Stomach (tissue), 9 donors: Measurements from ENCODE around the gene MLLT10. TPM values are rescaled to one million over a fixed set of nuclear protein-coding genes. Genes with fewer than 3 reads are reported as not detected.

Experiments used
- DNase-seq, 2 donors: peaks; one replicate each; pipeline versions ENCODE4 v3.0.0 to v3.0.0-alpha.2; 2013 to 2019
- H3K27ac ChIP-seq, 5 donors: fragments of 200-600 bp in 4 of 5; sonication (generic) in 4 of 5; one replicate each; pipeline ENCODE4 v1.5.1; 2013 to 2019; ENCODE audit warnings: mild to moderate bottlenecking in 1 of 5, moderate library complexity in 1 of 5
- H3K27me3 ChIP-seq, 3 donors: fragments of 200-600 bp; sonication (generic); one replicate each; pipeline ENCODE4 v1.5.1; 2017 to 2019; ENCODE audit warnings: mixed run types in 1 of 3
- H3K36me3 ChIP-seq, 4 donors: fragments of 200-600 bp; sonication (generic); 1 replicate in 3 of 4; 2 replicates in 1 of 4; pipeline ENCODE4 v1.5.1; 2016 to 2019
- H3K4me1 ChIP-seq, 4 donors: fragments of 200-600 bp; sonication (generic); one replicate each; pipeline ENCODE4 v1.5.1; 2016 to 2019
- H3K4me3 ChIP-seq, 4 donors: fragments of 200-600 bp; sonication (generic) in 3 of 4; one replicate each; pipeline ENCODE4 v1.5.1; 2016 to 2019; ENCODE audit warnings: mild to moderate bottlenecking in 1 of 4
- H3K9me3 ChIP-seq, 4 donors: fragments of 200-600 bp; sonication (generic); one replicate each; pipeline ENCODE4 v1.5.1; 2016 to 2019
- CTCF ChIP-seq, 7 experiments: fragments of 450-650 bp in 4 of 7; fragments of 200-600 bp in 3 of 7; sonication (generic) in 3 of 7; IDR thresholded peaks; one replicate each; pipeline ENCODE4 v1.5.1; 2016 to 2019; ENCODE audit warnings: antibody characterized with exemption in 7 of 7, control low read depth in 2 of 7, mild to moderate bottlenecking in 1 of 7
- EP300 ChIP-seq: sonication (generic); formaldehyde crosslinking; IDR thresholded peaks from one replicate; pipeline ENCODE4 v1.6.1; 2017; ENCODE audit warnings: antibody characterized with exemption
- POLR2A ChIP-seq, 4 donors: fragments of 450-650 bp; IDR thresholded peaks; one replicate each; pipeline ENCODE4 v1.6.1; 2016; ENCODE audit warnings: antibody characterized with exemption in 4 of 4, control low read depth in 2 of 4, mild to moderate bottlenecking in 1 of 4, moderate library complexity in 1 of 4
- POLR2AphosphoS5 ChIP-seq, 3 donors: sonication (generic); formaldehyde crosslinking; IDR thresholded peaks; one replicate each; pipeline ENCODE4 v1.6.1; 2016; ENCODE audit warnings: antibody characterized with exemption in 3 of 3
- WGBS, 5 donors: extraction: QIAGEN DNeasy Blood & Tissue Kit in 3 of 5; methylation state at CpG; one replicate each; pipeline versions ENCODE4 v1.1.5 to v1.1.7; 2013 to 2018; 5-methylcytosine and 5-hydroxymethylcytosine counted together
- intact Hi-C: fragments of 100-400 bp; cut with DNase I; formaldehyde crosslinking; loops from one replicate; pipeline ENCODE4 v1.15.1; 2023; ENCODE audit warnings: low total_unique reads
- polyA plus RNA-seq, 3 donors: library from polyadenylated mRNA; stranded (reverse); fragments of 200-250 nt; gene quantifications; one replicate each; pipeline ENCODE4 v1.2.3, GENCODE V29; 2013
- total RNA-seq, 5 donors: library from RNA; depleted of rRNA; stranded (reverse); fragments of >200 nt; gene quantifications; one replicate each; pipeline versions ENCODE4 v1.1.0 to v1.2.3, GENCODE V29; 2014 to 2016
- donor health status: healthy with polysubstance abuse.
- donor health status: Bipolar disorder and iron deficiency.
- donor health status: healthy.

The MLLT10 gene
- total and polyA plus RNA-seq, 8 donors: 12.8 to 76.9 (median 23.8) TPM

- H3K27ac ChIP-seq: peak overlapping the region in 1 of 5 donors; percentile 94
- peaks cover 0 to 20% (median 10%) of the 10 kb centered on the region in 3 donors for H3K27me3 ChIP-seq
- H3K9me3 ChIP-seq: no peaks in the 10 kb centered on the region
- H3K4me1 ChIP-seq: peaks cover 24 to 45% (median 33%) of the 10 kb centered on the region in 4 donors
- intact Hi-C loops: no loop called here
- no peak overlapping the region for H3K4me3 ChIP-seq
- TF ChIP-seq POLR2AphosphoS5 (IDR thresholded peaks at IDR 0.05) (no peak), EP300 (no peak), CTCF (IDR thresholded peaks at IDR 0.05) (no peak), POLR2A (IDR thresholded peaks at IDR 0.05) (no peak)
- WGBS, 5 donors: 0 to 97% (median 42%) methylated on average over 1 of the region's 1 CpG
- no peaks in the 10 kb centered on the region for H3K36me3 ChIP-seq
- no peak for DNase-seq
Measured at GRCh38 chr10:21530641-21531040, 3.4 kb upstream of the MLLT10 start.

- Histone ChIP-seq H3K36me3 (no peaks in the 10 kb centered on the region), H3K9me3 (no peaks in the 10 kb centered on the region), H3K4me3 (no peak overlapping the region), H3K4me1 (peaks cover 23 to 51% (median 35%) of the 10 kb centered on the region in 4 donors), H3K27ac (peak overlapping the region in 2 of 5 donors; percentile 94 to 98), H3K27me3 (peaks cover 0 to 16% (median 10%) of the 10 kb centered on the region in 3 donors)
- intact Hi-C loops: no loop called here
- peak in 1 of 2 donors; percentile 5 for DNase-seq
- 67 to 83% (median 77%) methylated on average over 1 of the region's 1 CpG for WGBS, 5 donors
- TF ChIP-seq POLR2AphosphoS5 (IDR thresholded peaks at IDR 0.05) (no peak), POLR2A (IDR thresholded peaks at IDR 0.05) (no peak), CTCF (IDR thresholded peaks at IDR 0.05) (no peak), EP300 (no peak)
Measured at GRCh38 chr10:21531164-21531563, 2.9 kb upstream of the MLLT10 start.

GRCh38 chr10:21532694-21533466 is 1.2 kb upstream of the MLLT10 start:
- Histone ChIP-seq H3K4me1 (peaks cover 15 to 50% (median 33%) of the 10 kb centered on the region in 4 donors), H3K27me3 (no peaks in the 10 kb centered on the region), H3K36me3 (peaks cover 0 to 15% (median 11%) of the 10 kb centered on the region in 4 donors), H3K9me3 (no peaks in the 10 kb centered on the region), H3K27ac (peak overlapping the region; percentile 94 to 100 (median 98)), H3K4me3 (peak overlapping the region; percentile 86 to 95 (median 88))
- 24 to 37% (median 31%) methylated on average over 10 of the region's 10 CpGs for WGBS, 5 donors
- TF ChIP-seq EP300: no peak
- TF ChIP-seq POLR2A (IDR thresholded peaks at IDR 0.05): no peak
- TF ChIP-seq POLR2AphosphoS5 (IDR thresholded peaks at IDR 0.05): no peak
- TF ChIP-seq CTCF (IDR thresholded peaks at IDR 0.05): no peak
- intact Hi-C loops: no loop called here
- DNase-seq: peak in 1 of 2 donors; percentile 17

- intact Hi-C loops: no loop called here
- DNase-seq: no peak
- H3K4me3 ChIP-seq: peak overlapping the region; percentile 86 to 95 (median 88)
- peaks cover under 1 to 27% (median 24%) of the 10 kb centered on the region in 4 donors for H3K36me3 ChIP-seq
- H3K27me3 ChIP-seq: no peaks in the 10 kb centered on the region
- H3K4me1 ChIP-seq: peaks cover 15 to 47% (median 30%) of the 10 kb centered on the region in 4 donors
- 0 to 1% (median 0%) methylated on average over 6 to 24 of the region's 26 CpGs for WGBS, 5 donors
- no peak for TF ChIP-seq EP300
- TF ChIP-seq CTCF (IDR thresholded peaks at IDR 0.05): no peak
- no peak for TF ChIP-seq POLR2A (IDR thresholded peaks at IDR 0.05)
- no peak for TF ChIP-seq POLR2AphosphoS5 (IDR thresholded peaks at IDR 0.05)
- H3K27ac ChIP-seq: peak overlapping the region; percentile 94 to 100 (median 98)
- no peaks in the 10 kb centered on the region for H3K9me3 ChIP-seq
Measured at GRCh38 chr10:21534280-21534586, 201 bp downstream of the MLLT10 start.
